Measurements from ENCODE around the gene FREY1.
"Not testable (repeated sequence)": the region's sequence is repeated elsewhere in the genome, so short reads cannot be mapped to it uniquely, and the experiment has no call there.

Gene FREY1

GRCh38 chr11:45913514-45913913 is 6.4 kb upstream of the FREY1 start:
- no peak for DNase-seq

GRCh38 chr11:45910623-45911022 is 3.6 kb upstream of the FREY1 start:
- DNase-seq = no peak

GRCh38 chr11:45909594-45910475 is 2.8 kb upstream of the FREY1 start:
- DNase-seq = no peak

- DNase-seq = no peak
These were observed 870 bp upstream of the FREY1 start for GRCh38 chr11:45907911-45908370.

- DNase-seq = no peak
These were observed 882 bp downstream of the FREY1 start for GRCh38 chr11:45906096-45906682.

- not testable (repeated sequence) for DNase-seq
These were observed 1.5 kb downstream of the FREY1 start for GRCh38 chr11:45905576-45905975.

GRCh38 chr11:45905095-45905494 is 2.0 kb downstream of the FREY1 start:
- DNase-seq = no peak

GRCh38 chr11:45904309-45904915 is 2.7 kb downstream of the FREY1 start:
- DNase-seq = no peak

GRCh38 chr11:45902452-45903380 is 4.4 kb downstream of the FREY1 start:
- no peak for DNase-seq

- DNase-seq = no peak
These were observed 5.4 kb downstream of the FREY1 start for GRCh38 chr11:45901626-45902025.

- DNase-seq = no peak
These were observed 6.0 kb downstream of the FREY1 start for GRCh38 chr11:45900916-45901617.

GRCh38 chr11:45900175-45900800 is 6.8 kb downstream of the FREY1 start:
- DNase-seq = not testable (repeated sequence)

GRCh38 chr11:45899448-45900174 is 7.5 kb downstream of the FREY1 start:
- peak; percentile 64 for DNase-seq

- no peak for DNase-seq
These were observed 8.0 kb downstream of the FREY1 start for GRCh38 chr11:45899086-45899447.

GRCh38 chr11:45897556-45897955 is 9.5 kb downstream of the FREY1 start:
- no peak for DNase-seq

- no peak for DNase-seq
These were observed 10.6 kb downstream of the FREY1 start for GRCh38 chr11:45896422-45896984.

- no peak for DNase-seq
These were observed 11.4 kb downstream of the FREY1 start for GRCh38 chr11:45895553-45896259.

- no peak for DNase-seq
These were observed 12.4 kb downstream of the FREY1 start for GRCh38 chr11:45894555-45895247.

- no peak for DNase-seq
These were observed 14.2 kb downstream of the FREY1 start for GRCh38 chr11:45892856-45893255.

Data from DMS 273 treated with DMSO at 0.1 percent for 48 hours (cell line).